GM19238 (cell line): ENCODE results near the gene TSPAN19.
"Not testable (repeated sequence)": the region's sequence is repeated elsewhere in the genome, so short reads cannot be mapped to it uniquely, and the experiment has no call there.

Experiments used
- DNase-seq: peaks from one replicate; pipeline ENCODE4 v3.0.0; 2011; ENCODE audit warnings: low spot score; ENCODE audit not compliant: insufficient read length

TSPAN19 gene

DNA sequence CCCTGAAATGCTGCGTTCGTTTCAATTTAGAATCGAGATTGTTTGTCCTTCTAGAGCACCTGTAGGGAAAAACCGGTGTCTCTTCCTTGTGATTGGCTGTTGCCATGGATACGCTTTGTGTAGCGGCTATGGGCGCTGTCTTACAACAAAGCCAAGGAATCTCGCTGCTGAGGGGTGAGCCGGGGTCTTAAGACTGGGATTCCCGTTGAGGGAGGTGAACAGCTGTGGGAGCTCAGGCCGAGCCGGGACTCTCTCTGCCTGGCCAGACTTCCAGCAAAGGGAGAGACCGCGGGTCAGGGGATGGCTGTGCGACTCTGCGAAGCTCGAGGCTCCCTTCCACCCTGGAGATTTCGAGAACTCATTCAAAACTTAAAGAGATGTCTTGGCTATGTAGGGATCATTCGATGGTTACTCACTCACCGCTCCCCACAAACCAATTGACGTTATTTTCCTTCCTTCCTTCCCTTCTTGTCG is at the start of gene TSPAN19, which contains the start of gene LRRIQ1:
Gene TSPAN19 (minus strand): TSS at position 44 of the 474 bp plus-strand sequence. CDS start 6,331 bp downstream, outside the sequence.
Gene LRRIQ1 (plus strand): TSS at position 118 of the 474 bp plus-strand sequence. CDS start 1,826 bp downstream, outside the sequence.
- peak; percentile 20 for DNase-seq

- DNase-seq, result no peak
These were observed 49.0 kb upstream of the TSPAN19 start for GRCh38 chr12:85085066-85085465.

DNA sequence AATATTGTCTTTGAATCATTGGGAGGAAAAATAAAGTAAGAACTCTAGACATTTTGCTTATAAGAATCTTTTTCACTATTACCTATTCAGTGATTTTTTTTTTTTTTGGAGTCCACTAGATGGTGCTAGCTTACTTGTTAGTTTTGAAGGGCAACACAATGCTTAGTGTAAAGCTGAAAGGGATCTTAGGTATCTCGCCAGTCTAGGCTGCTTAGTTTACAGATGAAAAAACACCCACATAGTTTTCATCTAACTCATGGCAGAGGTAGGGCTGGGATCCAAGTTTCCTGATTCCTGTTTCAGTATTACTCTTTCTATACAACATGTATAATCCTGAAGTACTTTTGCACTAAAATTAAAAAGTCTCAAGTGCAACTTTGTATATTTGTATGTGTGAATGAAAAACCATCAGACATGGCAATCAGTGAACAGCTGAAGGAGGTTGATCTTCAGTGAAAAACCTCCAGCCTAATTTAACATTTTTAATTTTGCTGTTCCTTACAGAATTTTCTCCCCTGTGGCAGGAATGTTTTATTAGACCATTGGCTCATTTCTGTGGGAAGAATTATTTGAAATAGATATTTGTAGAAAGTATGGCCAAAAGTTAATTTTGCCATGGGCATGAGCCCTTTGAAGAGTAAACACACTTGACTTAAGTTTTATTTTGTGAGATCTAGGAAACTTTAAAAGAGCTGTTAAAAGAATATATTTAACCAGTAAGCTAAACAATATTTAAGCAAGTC is 40.8 kb upstream of the TSPAN19 start:
- DNase-seq, result no peak

- DNase-seq, result no peak
These were observed 36.7 kb upstream of the TSPAN19 start for GRCh38 chr12:85072826-85073225.

- DNase-seq, result no peak
These were observed 29.9 kb upstream of the TSPAN19 start for GRCh38 chr12:85065837-85066482.

DNA sequence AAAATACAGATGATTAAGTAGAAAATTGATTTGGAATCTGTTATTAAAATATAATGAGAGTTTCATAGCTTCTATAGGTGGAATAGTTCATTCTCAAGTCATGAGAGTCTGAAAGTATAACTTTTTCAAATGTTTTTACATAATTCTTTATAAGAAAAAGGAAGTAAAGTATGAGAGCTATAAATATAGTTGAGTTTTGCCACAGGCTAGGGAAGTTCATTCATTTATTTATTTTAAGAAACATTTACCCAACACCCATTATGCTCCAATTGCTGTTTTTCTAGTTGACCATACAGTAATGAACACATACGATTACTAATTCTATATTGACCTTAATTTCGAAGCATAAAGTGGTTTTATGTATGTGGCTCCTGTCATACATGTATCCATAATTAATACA is 24.8 kb upstream of the TSPAN19 start:
- no peak for DNase-seq

- DNase-seq, result no peak
These were observed 23.5 kb upstream of the TSPAN19 start for GRCh38 chr12:85059594-85059993.

DNA sequence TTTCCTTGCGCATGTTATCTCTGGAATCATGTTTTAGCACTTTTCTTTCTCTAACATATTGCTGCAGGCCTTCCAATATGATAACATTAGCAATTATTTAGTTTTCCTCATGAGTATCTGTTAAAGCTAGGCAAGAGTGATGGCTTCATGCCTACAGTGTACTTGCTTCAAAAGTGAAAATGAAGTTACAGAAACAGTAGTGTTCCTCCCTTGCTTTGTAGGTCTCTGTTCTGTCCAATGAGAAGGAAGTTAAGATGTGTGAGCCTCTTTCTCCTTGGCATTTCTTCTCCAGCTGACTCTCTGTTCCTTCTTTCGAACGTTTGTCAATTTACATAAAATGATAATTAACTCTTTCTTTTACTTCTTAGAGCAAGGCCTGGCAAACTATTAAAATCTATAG is 22.3 kb upstream of the TSPAN19 start:
- no peak for DNase-seq

- DNase-seq, result no peak
These were observed 21.4 kb upstream of the TSPAN19 start for GRCh38 chr12:85057370-85057963.

DNA sequence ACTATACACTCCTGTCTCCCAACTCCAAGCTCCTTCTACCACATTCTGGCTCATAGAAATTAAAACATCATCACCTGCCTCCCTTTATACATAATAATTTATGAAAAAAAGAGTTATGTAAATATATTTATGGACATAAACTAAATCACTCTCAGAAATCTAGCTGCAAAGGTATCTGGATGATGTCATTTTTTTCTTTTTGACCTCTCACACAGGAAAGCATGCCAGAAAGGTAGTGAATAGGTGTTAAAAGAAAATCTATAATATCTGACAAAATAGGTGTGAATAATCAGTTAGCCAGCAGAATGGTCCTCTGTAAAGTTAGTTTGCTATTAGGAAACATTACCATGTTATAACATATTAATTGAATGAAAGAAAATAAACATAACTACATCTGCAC is 7.8 kb upstream of the TSPAN19 start:
- DNase-seq, result no peak

DNA sequence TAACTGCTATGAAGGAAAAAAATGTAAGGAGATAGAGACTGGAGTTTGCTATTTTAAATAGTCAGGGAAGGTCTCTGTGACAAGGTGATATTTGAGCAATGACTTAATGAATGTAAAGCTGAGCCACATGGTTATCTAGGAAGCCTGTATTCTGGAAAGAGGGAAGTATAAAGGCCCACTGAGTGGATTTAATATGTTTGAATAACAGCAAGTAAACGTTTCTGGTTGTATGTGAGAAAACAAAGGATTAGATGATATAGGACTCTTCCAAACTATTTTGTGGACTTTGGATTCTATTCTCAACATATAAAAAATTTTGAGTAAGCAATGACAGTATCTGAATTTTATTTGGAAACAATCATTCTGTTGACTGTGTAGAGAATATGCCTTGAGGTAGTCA is 5.3 kb upstream of the TSPAN19 start:
- DNase-seq, result no peak

GRCh38 chr12:85036733-85037132 is 656 bp upstream of the TSPAN19 start:
- DNase-seq, result no peak

GRCh38 chr12:85029456-85029855 is 6.6 kb downstream of the TSPAN19 start:
- DNase-seq, result no peak

GRCh38 chr12:85018098-85018497 is 18.0 kb downstream of the TSPAN19 start:
- DNase-seq, result no peak

- no peak for DNase-seq
These were observed 18.5 kb downstream of the TSPAN19 start for GRCh38 chr12:85017618-85018017.

DNA sequence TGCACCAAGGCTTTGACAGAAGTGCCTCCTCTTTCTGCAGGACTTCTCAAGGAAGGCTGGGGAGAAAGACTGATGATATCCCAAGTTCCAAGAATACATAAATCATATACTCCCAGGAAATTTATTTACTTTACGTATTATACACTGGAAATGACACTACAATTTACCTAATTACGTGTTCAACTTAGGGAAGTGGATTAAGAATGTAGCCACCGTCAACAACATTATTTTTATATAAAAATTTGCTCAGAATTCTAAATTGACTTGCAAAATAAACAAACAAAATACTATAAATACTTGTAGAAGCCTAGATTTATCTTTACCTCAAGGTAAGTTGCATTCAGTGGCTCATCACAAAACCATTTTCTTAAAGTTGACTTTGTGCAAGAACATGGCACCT is 18.9 kb downstream of the TSPAN19 start:
- no peak for DNase-seq

GRCh38 chr12:85016413-85016812 is 19.7 kb downstream of the TSPAN19 start:
- no peak for DNase-seq

DNA sequence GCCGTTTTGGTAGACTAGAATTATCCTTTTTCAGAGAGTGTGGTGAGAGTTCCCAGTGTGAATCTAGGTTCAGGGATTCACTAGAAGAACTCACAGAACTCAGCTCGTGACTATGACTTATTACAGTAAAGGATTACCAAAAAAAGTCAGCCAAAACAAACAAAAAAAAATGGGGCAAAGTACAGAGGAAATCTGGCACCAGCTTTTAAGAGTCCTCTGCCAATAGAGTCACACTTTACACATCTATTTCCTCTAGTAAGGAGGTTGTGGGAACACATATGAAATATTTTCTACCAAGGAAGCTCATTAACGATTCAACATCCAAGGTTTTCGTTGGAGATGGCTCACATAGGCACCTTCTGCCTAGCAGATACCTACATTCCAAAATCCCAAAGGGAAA is 28.2 kb downstream of the TSPAN19 start:
- DNase-seq, result no peak

DNA sequence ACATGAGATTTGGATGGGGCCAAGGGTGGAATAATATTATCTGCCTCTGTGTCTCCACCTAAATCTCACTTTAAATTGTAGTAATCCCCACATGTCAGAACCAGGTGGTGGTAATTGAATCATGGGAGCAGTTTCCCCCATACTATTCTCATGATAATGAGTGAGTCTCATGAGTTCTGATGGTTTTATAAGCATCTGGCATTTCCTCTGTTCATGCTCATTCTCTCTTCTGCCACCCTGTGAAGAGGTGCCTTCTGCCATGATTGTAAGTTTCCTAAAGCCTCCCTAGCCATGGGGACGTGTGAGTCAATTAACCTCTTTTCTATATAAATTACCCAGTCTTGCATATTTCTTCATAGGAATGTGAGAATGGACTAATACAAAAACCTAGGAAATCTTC is 29.9 kb downstream of the TSPAN19 start:
- DNase-seq, result no peak

DNA sequence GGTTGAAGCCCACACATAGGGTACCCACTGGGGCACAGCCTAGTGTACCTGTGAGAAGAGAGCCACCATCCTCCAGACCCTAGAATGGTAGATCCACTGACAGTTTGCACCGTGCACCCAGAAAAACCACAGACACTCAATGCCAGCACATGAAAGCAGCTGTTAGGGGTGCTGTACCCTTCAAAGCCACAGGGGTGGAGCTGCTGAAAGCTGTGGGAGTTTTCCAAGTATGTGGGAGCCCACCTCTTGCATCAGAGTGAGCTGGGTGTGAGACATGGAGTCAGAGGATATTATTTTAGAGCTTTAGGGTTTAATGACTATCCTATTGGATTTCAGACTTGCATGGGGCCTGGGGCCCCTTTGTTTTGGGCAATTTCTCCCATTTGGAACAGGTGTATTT is 30.5 kb downstream of the TSPAN19 start:
- no peak for DNase-seq

- not testable (repeated sequence) for DNase-seq
These were observed 31.0 kb downstream of the TSPAN19 start for GRCh38 chr12:85005047-85005446.

DNA sequence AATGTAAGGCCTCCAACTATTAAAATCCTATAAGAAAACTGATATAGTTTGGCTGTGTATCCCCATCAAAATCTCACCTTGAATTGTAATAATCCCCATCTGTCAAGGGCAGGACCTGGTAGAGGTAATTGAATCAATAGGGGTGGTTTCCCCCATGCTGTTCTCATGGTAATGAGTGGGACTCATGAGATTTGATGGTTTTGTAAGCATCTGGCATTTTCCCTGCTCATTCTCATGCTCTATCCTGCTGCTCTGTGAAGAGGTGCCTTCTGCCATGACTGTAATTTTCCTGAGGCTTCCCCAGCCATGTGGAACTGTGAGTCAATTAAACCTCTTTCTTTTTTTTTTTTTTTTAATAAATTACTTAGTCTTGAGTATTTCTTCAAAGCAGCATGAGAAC is 31.9 kb downstream of the TSPAN19 start:
- DNase-seq, result no peak
